H1 (cell line): Measurements from ENCODE around the gene GNAT2. TPM values are rescaled to one million over a fixed set of nuclear protein-coding genes. Genes with fewer than 3 reads are reported as not detected.

Source experiments
- CTCF ChIA-PET: fragments of 300-600 bp; sonication (Branson Sonifier 250); formaldehyde crosslinking; loops from one replicate; lab custom pipeline; 2021; ENCODE audit not compliant: partially characterized antibody; lab: Charles Lee
- POLR2A ChIA-PET: fragments of 300-600 bp; sonication (Branson Sonifier 250); formaldehyde crosslinking; loops from one replicate; lab custom pipeline; 2021; ENCODE audit warnings: inconsistent platforms; ENCODE audit not compliant: partially characterized antibody; lab: Charles Lee
- DNase-seq, 2 experiments: peaks; one replicate each; pipeline versions ENCODE4 v3.0.0 to v3.0.0-alpha.2; 2010 to 2022; ENCODE audit warnings: low spot score in 2 of 2, low read depth in 1 of 2, mixed read lengths in 1 of 2
- FAIRE-seq: peaks from 2 replicates; lab custom pipeline; 2011; peaks lifted over from hg19 to GRCh38; lab: Jason Lieb, UNC
- H2AFZ ChIP-seq: 2 replicates; pipeline ENCODE4 v1.8.1; 2012; ENCODE audit warnings: low read length, inconsistent platforms
- H2AK5ac ChIP-seq: 2 replicates; pipeline ENCODE4 v1.6.1; 2013; ENCODE audit warnings: low read depth, low read length
- H2BK120ac ChIP-seq: replicated peaks from 2 replicates; pipeline ENCODE3; 2013; ENCODE audit warnings: low read depth, low read length, inconsistent platforms
- H2BK12ac ChIP-seq: 2 replicates; pipeline ENCODE4 v1.6.1; 2013; ENCODE audit warnings: low read depth, low read length
- H2BK15ac ChIP-seq: 2 replicates; pipeline ENCODE4 v1.6.1; 2013; ENCODE audit warnings: low read length
- H2BK20ac ChIP-seq: 2 replicates; pipeline ENCODE4 v1.6.1; 2013; ENCODE audit warnings: low read length
- H2BK5ac ChIP-seq: 2 replicates; pipeline ENCODE4 v1.6.1; 2013; ENCODE audit warnings: low read depth, low read length
- H3K14ac ChIP-seq: 2 replicates; pipeline ENCODE4 v1.6.1; 2013; ENCODE audit warnings: inconsistent platforms; ENCODE audit not compliant: insufficient read length
- H3K18ac ChIP-seq: 2 replicates; pipeline ENCODE4 v1.6.1; 2013; ENCODE audit warnings: low read length; ENCODE audit errors: extremely low read depth
- H3K23ac ChIP-seq: 2 replicates; pipeline ENCODE4 v1.6.1; 2013; ENCODE audit warnings: inconsistent platforms; ENCODE audit not compliant: insufficient read length
- H3K23me2 ChIP-seq: 2 replicates; pipeline ENCODE4 v1.6.1; 2013; ENCODE audit warnings: low read depth, low read length
- H3K27ac ChIP-seq: 2 replicates; pipeline ENCODE4 v1.6.1; 2011; ENCODE audit warnings: low read depth, low read length, inconsistent platforms
- H3K27me3 ChIP-seq, 4 experiments: replicated peaks in 1 of 4; 1 replicate in 1 of 4; 2 replicates in 3 of 4; pipeline versions ENCODE4 v1.6.1 to v1.8.1; 2011 to 2013; ENCODE audit warnings: low read length in 3 of 4, mild to moderate bottlenecking in 3 of 4, inconsistent platforms in 2 of 4, mixed read lengths in 2 of 4, moderate library complexity in 1 of 4; ENCODE audit not compliant: control insufficient read depth in 3 of 4, insufficient read depth in 3 of 4; ENCODE audit errors: extremely low read depth in 1 of 4
- H3K36me3 ChIP-seq, 4 experiments: 2 replicates each; pipeline versions ENCODE4 v1.6.1 to v1.8.1; 2011 to 2013; ENCODE audit warnings: mild to moderate bottlenecking in 4 of 4, low read length in 3 of 4, moderate library complexity in 2 of 4, control low read depth in 1 of 4, inconsistent platforms in 1 of 4; ENCODE audit not compliant: insufficient read depth in 4 of 4, control insufficient read depth in 2 of 4
- H3K4ac ChIP-seq: replicated peaks from 2 replicates; pipeline ENCODE3; 2013; ENCODE audit warnings: low read length, low read depth, mixed read lengths, inconsistent platforms; ENCODE audit not compliant: insufficient read length
- H3K4me1 ChIP-seq, 4 experiments: replicated peaks in 1 of 4; 1 replicate in 1 of 4; 2 replicates in 3 of 4; pipeline versions ENCODE4 v1.6.1 to v1.8.1; 2011 to 2013; ENCODE audit warnings: low read length in 3 of 4, inconsistent platforms in 2 of 4, mixed read lengths in 1 of 4; ENCODE audit not compliant: insufficient read depth in 4 of 4, control insufficient read depth in 3 of 4
- H3K4me2 ChIP-seq, 2 experiments: 2 replicates each; pipeline versions ENCODE4 v1.6.1 to v1.8.1; 2011 to 2013; ENCODE audit warnings: low read depth in 2 of 2, low read length in 2 of 2, control low read depth in 1 of 2, inconsistent platforms in 1 of 2, mild to moderate bottlenecking in 1 of 2; ENCODE audit not compliant: insufficient read depth in 1 of 2
- H3K4me3 ChIP-seq, 4 experiments: fragments of 200-600, 300-600 bp in 1 of 4; sonication (generic), shearing (Covaris generic), sonication (Bioruptor Twin) in 1 of 4; 2 replicates each; pipeline versions ENCODE4 v1.5.1 to v1.8.1; 2011 to 2016; ENCODE audit warnings: low read length in 4 of 4, low read depth in 3 of 4, control low read depth in 2 of 4, inconsistent platforms in 2 of 4, mild to moderate bottlenecking in 2 of 4, mixed read lengths in 1 of 4, moderate library complexity in 1 of 4; ENCODE audit not compliant: insufficient read depth in 2 of 4; ENCODE audit errors: extremely low read depth in 1 of 4
- H3K56ac ChIP-seq: replicated peaks from 2 replicates; pipeline ENCODE3; 2013; ENCODE audit warnings: low read depth, mild to moderate bottlenecking, mixed read lengths, low read length, inconsistent platforms; ENCODE audit not compliant: insufficient read length
- H3K79me1 ChIP-seq: 2 replicates; pipeline ENCODE4 v1.6.1; 2013; ENCODE audit warnings: low read depth, low read length, control low read depth
- H3K79me2 ChIP-seq, 2 experiments: 2 replicates each; pipeline versions ENCODE4 v1.6.1 to v1.8.1; 2012 to 2013; ENCODE audit warnings: low read length in 2 of 2, mild to moderate bottlenecking in 2 of 2, inconsistent platforms in 1 of 2; ENCODE audit not compliant: insufficient read depth in 2 of 2, control insufficient read depth in 1 of 2
- H3K9ac ChIP-seq, 4 experiments: replicated peaks in 1 of 4; 1 replicate in 1 of 4; 2 replicates in 3 of 4; pipeline versions ENCODE4 v1.6.1 to v1.8.1; 2011 to 2013; ENCODE audit warnings: low read depth in 3 of 4, low read length in 3 of 4, control low read depth in 2 of 4, mild to moderate bottlenecking in 2 of 4, moderate library complexity in 2 of 4, inconsistent platforms in 1 of 4; ENCODE audit errors: extremely low read depth in 1 of 4
- H3K9me3 ChIP-seq, 2 experiments: 2 replicates each; pipeline versions ENCODE4 v1.6.1 to v1.8.1; 2012 to 2013; ENCODE audit warnings: mild to moderate bottlenecking in 2 of 2, moderate library complexity in 2 of 2, control low read depth in 1 of 2, inconsistent platforms in 1 of 2, low read depth in 1 of 2, low read length in 1 of 2, mixed read lengths in 1 of 2; ENCODE audit not compliant: insufficient read depth in 2 of 2
- H4K20me1 ChIP-seq, 2 experiments: replicated peaks in 1 of 2; 2 replicates each; pipeline versions ENCODE3 to v1.8.1; 2011 to 2013; ENCODE audit warnings: inconsistent platforms in 2 of 2, low read length in 2 of 2, mild to moderate bottlenecking in 1 of 2; ENCODE audit not compliant: insufficient read depth in 2 of 2, control insufficient read depth in 1 of 2
- H4K5ac ChIP-seq: 2 replicates; pipeline ENCODE4 v1.6.1; 2013; ENCODE audit warnings: low read length, low read depth, mixed read lengths, inconsistent platforms; ENCODE audit not compliant: insufficient read length
- H4K8ac ChIP-seq: 2 replicates; pipeline ENCODE4 v1.8.0; 2013; ENCODE audit warnings: mild to moderate bottlenecking, moderate library complexity, low read length, inconsistent platforms; ENCODE audit not compliant: insufficient read depth; ENCODE audit errors: extremely low read depth
- H4K91ac ChIP-seq: replicated peaks from 2 replicates; pipeline ENCODE3; 2013; ENCODE audit warnings: low read length, mixed read lengths, inconsistent platforms; ENCODE audit not compliant: insufficient read length
- ASH2L ChIP-seq: fragments of 200-600, 300-600 bp; sonication (generic); IDR thresholded peaks from one replicate; pipeline ENCODE4 v1.7.1; 2017; ENCODE audit warnings: low read length
- GTF2F1 ChIP-seq: IDR thresholded peaks from 2 replicates; pipeline ENCODE4 v1.6.1; 2012; ENCODE audit warnings: low read depth, low read length, improper control_type of control experiment, borderline replicate concordance
- HDAC6 ChIP-seq: IDR thresholded peaks from one replicate; pipeline ENCODE4 v1.7.1; 2012; ENCODE audit warnings: low read depth, mild to moderate bottlenecking, inconsistent platforms, low read length, moderate library complexity
- JUN ChIP-seq: IDR thresholded peaks from 2 replicates; pipeline ENCODE4 v1.6.1; 2011; ENCODE audit warnings: low read depth, mild to moderate bottlenecking, improper control_type of control experiment, low read length
- RXRA ChIP-seq: IDR thresholded peaks from 2 replicates; pipeline ENCODE4 v1.6.1; 2011; ENCODE audit warnings: low read depth, mild to moderate bottlenecking, low read length, moderate library complexity; ENCODE audit not compliant: insufficient read depth
- SIN3A ChIP-seq, 2 experiments: IDR thresholded peaks in 1 of 2; conservative IDR thresholded peaks in 1 of 2; 2 replicates each; pipeline ENCODE4 v1.6.1; 2011 to 2012; ENCODE audit warnings: low read length in 2 of 2, improper control_type of control experiment in 1 of 2, low read depth in 1 of 2, mild to moderate bottlenecking in 1 of 2
- SP2 ChIP-seq: IDR thresholded peaks from 2 replicates; pipeline ENCODE4 v1.6.1; 2012; ENCODE audit warnings: mild to moderate bottlenecking, low read length, inconsistent platforms
- SUZ12 ChIP-seq: fragments of 200-600 bp; sonication (generic); IDR thresholded peaks from 2 replicates; pipeline ENCODE4 v1.6.1; 2012; ENCODE audit warnings: mild to moderate bottlenecking, inconsistent platforms, low read length, moderate library complexity, mixed read lengths
- YY1 ChIP-seq: IDR thresholded peaks from 2 replicates; pipeline ENCODE4 v1.6.1; 2011; ENCODE audit warnings: low read depth, mild to moderate bottlenecking, low read length
- WGBS, 2 experiments: shearing (Covaris generic) in 1 of 2; methylation state at CpG; one replicate each; pipeline versions ENCODE4 v1.1.6 to v1.1.7; 2013 to 2015; ENCODE audit warnings: low lambda C conversion rate in 2 of 2, mixed read lengths in 2 of 2, inconsistent platforms in 1 of 2, low coverage in 1 of 2, missing lambda C conversion rate in 1 of 2; ENCODE audit not compliant: insufficient replicate concordance in 2 of 2, insufficient coverage in 1 of 2, insufficient read length in 1 of 2; ENCODE audit errors: extremely low coverage in 1 of 2, missing lambda C conversion rate in 1 of 2; 5-methylcytosine and 5-hydroxymethylcytosine counted together
- polyA plus RNA-seq, 7 experiments: library from polyadenylated mRNA; depleted of rRNA in 3 of 7; stranded (reverse) in 5 of 7; unstranded in 2 of 7; fragments of >200 nt in 5 of 7; fragments of 200-250 nt in 2 of 7; gene quantifications; 1 replicate in 5 of 7; 2 replicates in 1 of 7; 4 replicates in 1 of 7; pipeline versions ENCODE4 v1.2.1 to v1.2.3, GENCODE V29; 2011 to 2013; ENCODE audit warnings: missing spikeins in 2 of 7, mixed read lengths in 2 of 7
- total RNA-seq: library from RNA; stranded (reverse); fragmentation: NEBNext Ultra II Directional; extraction: Animal tissue kit (Norgen Biotek cat#: 25700); gene quantifications from 2 replicates; pipeline ENCODE4 v1.2.1, GENCODE V29; 2021

Gene GNAT2
- total and polyA plus RNA-seq, 2 of the 8 experiments (the other 6 are each of a cell fraction or from before 2014, with no cell fraction given) = 0.05 TPM; not detected in 1

GRCh38 chr1:109650609-109651008, 31.2 kb upstream of the GNAT2 start:
- POLR2A ChIA-PET = interaction anchor here (0.7 to 1.4 kb wide), 3 partner anchors 10 to 89 kb away, joined by 3 to 4 read pairs (median 4); no protein-coding TSS in a partner anchor
- H4K20me1 ChIP-seq = no peaks in the 10 kb centered on the region
- peaks cover 3% of the 10 kb centered on the region; the same call in 1 of the 2 replicates for H3K23me2 ChIP-seq
- no peak overlapping the region for H4K91ac ChIP-seq
- no peak overlapping the region for H3K23ac ChIP-seq
- no peak overlapping the region for H4K5ac ChIP-seq
- no peak overlapping the region for H2BK12ac ChIP-seq
- no peak overlapping the region for H2BK120ac ChIP-seq
- no peak for TF ChIP-seq SIN3A (conservative IDR thresholded peaks at IDR 0.05 in 1 of 2, IDR thresholded peaks at IDR 0.05 in 1 of 2; ENCODE audit: low read depth in 1 of 2, low read length in 2 of 2)
- TF ChIP-seq YY1 = no peak
- TF ChIP-seq GTF2F1 = no peak
- TF ChIP-seq HDAC6 = no peak
- TF ChIP-seq JUN = no peak
- no peak for TF ChIP-seq SP2
- TF ChIP-seq ASH2L = no peak
- no peak for TF ChIP-seq SUZ12
- TF ChIP-seq RXRA = no peak
- TF ChIP-seq, all 59 proteins: peak for 0
- H3K18ac ChIP-seq = no peak overlapping the region
- H3K27me3 ChIP-seq = peaks cover 0 to 5% (median 4%) of the 10 kb centered on the region in 4 experiments; a peak in 6 of 7 replicates
- H4K8ac ChIP-seq = no peak overlapping the region
- no peaks in the 10 kb centered on the region for H3K79me2 ChIP-seq
- WGBS, 2 experiments = 89% methylated on average over 3 of the region's 3 CpGs; no CpG with 5 or more reads in 1 of the 2 experiments
- no peaks in the 10 kb centered on the region for H3K79me1 ChIP-seq
- no peak overlapping the region for H3K4me2 ChIP-seq
- H3K4me3 ChIP-seq = no peak overlapping the region
- H2BK5ac ChIP-seq = no peak overlapping the region
- no peak overlapping the region for H2BK20ac ChIP-seq
- no peaks in the 10 kb centered on the region for H3K9me3 ChIP-seq
- H2AK5ac ChIP-seq = no peak overlapping the region
- no peak overlapping the region for H3K4ac ChIP-seq
- no peak overlapping the region for H2AFZ ChIP-seq
- H2BK15ac ChIP-seq = no peak overlapping the region
- no peak overlapping the region for H3K56ac ChIP-seq
- DNase-seq (no peak), FAIRE-seq (no peak)
- no peak overlapping the region for H3K14ac ChIP-seq
- 0 out of 7 replicates have a peak, but pooled peaks cover 0 to 3% (median 0%) of the 10 kb centered on the region in 4 experiments for H3K4me1 ChIP-seq
- no peak overlapping the region for H3K27ac ChIP-seq
- CTCF ChIA-PET = interaction anchor here (0.9 to 11.8 kb wide), 9 partner anchors 11 to 273 kb away, joined by 3 to 185 read pairs (median 5); partner anchors contain the start of gene GSTM1
- no peak overlapping the region for H3K9ac ChIP-seq
- H3K36me3 ChIP-seq = no peaks in the 10 kb centered on the region
